Natural killer cell (primary cell): ENCODE results near the gene NUAK1. TPM values are rescaled to one million over a fixed set of nuclear protein-coding genes. Genes with fewer than 3 reads are reported as not detected.

ENCODE experiments used
- ATAC-seq, 3 donors: fragments of 150-1000 bp in 2 of 3; fragments of 200-7000 bp in 1 of 3; cut with Tn5 transposase; 1 replicate in 1 of 3; 2 replicates in 2 of 3; pipeline ENCODE4 v1.10.0; 2021; ENCODE audit warnings: mild to moderate bottlenecking in 2 of 3, moderate library complexity in 2 of 3
- DNase-seq, 2 donors: peaks; one replicate each; pipeline versions ENCODE4 v3.0.0 to v3.0.0-alpha.2; 2013 to 2021; ENCODE audit warnings: mixed read lengths in 1 of 2
- H3K27ac ChIP-seq: one replicate; pipeline ENCODE4 v1.5.1; 2013; ENCODE audit warnings: mild to moderate bottlenecking, low read length
- H3K27me3 ChIP-seq: one replicate; pipeline ENCODE4 v1.6.1; 2013; ENCODE audit warnings: low read length; ENCODE audit not compliant: control insufficient read depth, insufficient read depth
- H3K36me3 ChIP-seq: one replicate; pipeline ENCODE4 v1.6.1; 2013; ENCODE audit warnings: low read length; ENCODE audit not compliant: control insufficient read depth, insufficient read depth
- H3K4me1 ChIP-seq: one replicate; pipeline ENCODE4 v1.6.1; 2013; ENCODE audit warnings: low read length; ENCODE audit not compliant: control insufficient read depth, insufficient read depth
- H3K4me3 ChIP-seq: one replicate; pipeline ENCODE4 v1.5.1; 2013; ENCODE audit warnings: low read length
- H3K9me3 ChIP-seq: one replicate; pipeline ENCODE4 v1.6.1; 2013; ENCODE audit warnings: low read length; ENCODE audit not compliant: control insufficient read depth, insufficient read depth
- H3K27ac Mint-ChIP-seq, 2 donors: one replicate each; pipeline ENCODE4 v1.8.0; 2022; ENCODE audit warnings: mild to moderate bottlenecking in 2 of 2, mixed read lengths in 2 of 2, moderate library complexity in 1 of 2
- H3K27me3 Mint-ChIP-seq, 2 donors: one replicate each; pipeline ENCODE4 v1.8.0; 2022; ENCODE audit warnings: low read depth in 2 of 2, mixed read lengths in 2 of 2
- H3K36me3 Mint-ChIP-seq: one replicate; pipeline ENCODE4 v1.8.0; 2022; ENCODE audit warnings: mixed read lengths
- H3K4me1 Mint-ChIP-seq, 2 donors: one replicate each; pipeline ENCODE4 v1.8.0; 2022; ENCODE audit warnings: mixed read lengths in 2 of 2
- H3K4me3 Mint-ChIP-seq: one replicate; pipeline ENCODE4 v1.8.0; 2022; ENCODE audit warnings: mild to moderate bottlenecking, moderate library complexity, mixed read lengths
- H3K9me3 Mint-ChIP-seq, 2 donors: one replicate each; pipeline ENCODE4 v1.8.0; 2022; ENCODE audit warnings: mixed read lengths in 2 of 2
- WGBS: methylation state at CpG from one replicate; pipeline ENCODE4 v1.1.7; 2013; ENCODE audit warnings: missing lambda C conversion rate; ENCODE audit not compliant: insufficient coverage; 5-methylcytosine and 5-hydroxymethylcytosine counted together
- intact Hi-C: fragments of 100-400 bp; cut with micrococcal nuclease; formaldehyde crosslinking; loops from one replicate; pipeline ENCODE4 v1.14.2; 2022
- total RNA-seq, 4 donors: library from RNA; stranded (reverse); fragments of 120-200 nt in 1 of 4; gene quantifications; one replicate each; pipeline versions ENCODE4 v1.2.3 to v1.2.4, GENCODE V29; 2013 to 2022
- TF ChIP-seq, protein P1 (sequence below): fragments of 200-600 bp; IDR thresholded peaks from one replicate; pipeline ENCODE4 v1.8.0; 2022; ENCODE audit warnings: antibody characterized with exemption

NUAK1 gene
- total RNA-seq, 3 donors from 2014 or later (not counting 1 experiment from before 2014, with no cell fraction given) = 1.4 to 10.9 (median 3.4) TPM

- Mint-ChIP-seq H3K4me3 (no peak overlapping the region), H3K36me3 (no peaks in the 10 kb centered on the region), H3K27me3 (peaks cover 15 to 48% of the 10 kb centered on the region in 2 donors), H3K27ac (no peak overlapping the region), H3K4me1 (no peaks in the 10 kb centered on the region), H3K9me3 (no peaks in the 10 kb centered on the region)
- DNase-seq = no peak
- intact Hi-C loops = no loop called here
- ATAC-seq = no peak
- no peak overlapping the region for H3K27ac ChIP-seq
- H3K27me3 ChIP-seq = no peaks in the 10 kb centered on the region
- TF ChIP-seq, protein P1, sequence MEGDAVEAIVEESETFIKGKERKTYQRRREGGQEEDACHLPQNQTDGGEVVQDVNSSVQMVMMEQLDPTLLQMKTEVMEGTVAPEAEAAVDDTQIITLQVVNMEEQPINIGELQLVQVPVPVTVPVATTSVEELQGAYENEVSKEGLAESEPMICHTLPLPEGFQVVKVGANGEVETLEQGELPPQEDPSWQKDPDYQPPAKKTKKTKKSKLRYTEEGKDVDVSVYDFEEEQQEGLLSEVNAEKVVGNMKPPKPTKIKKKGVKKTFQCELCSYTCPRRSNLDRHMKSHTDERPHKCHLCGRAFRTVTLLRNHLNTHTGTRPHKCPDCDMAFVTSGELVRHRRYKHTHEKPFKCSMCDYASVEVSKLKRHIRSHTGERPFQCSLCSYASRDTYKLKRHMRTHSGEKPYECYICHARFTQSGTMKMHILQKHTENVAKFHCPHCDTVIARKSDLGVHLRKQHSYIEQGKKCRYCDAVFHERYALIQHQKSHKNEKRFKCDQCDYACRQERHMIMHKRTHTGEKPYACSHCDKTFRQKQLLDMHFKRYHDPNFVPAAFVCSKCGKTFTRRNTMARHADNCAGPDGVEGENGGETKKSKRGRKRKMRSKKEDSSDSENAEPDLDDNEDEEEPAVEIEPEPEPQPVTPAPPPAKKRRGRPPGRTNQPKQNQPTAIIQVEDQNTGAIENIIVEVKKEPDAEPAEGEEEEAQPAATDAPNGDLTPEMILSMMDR = no peak
- no peaks in the 10 kb centered on the region for H3K36me3 ChIP-seq
- no peaks in the 10 kb centered on the region for H3K9me3 ChIP-seq
- H3K4me3 ChIP-seq = no peak overlapping the region
- WGBS = 88% methylated on average over 5 of the region's 5 CpGs
- H3K4me1 ChIP-seq = no peaks in the 10 kb centered on the region
Observed at GRCh38 chr12:106101803-106102202, 37.0 kb downstream of the NUAK1 start.

DNA sequence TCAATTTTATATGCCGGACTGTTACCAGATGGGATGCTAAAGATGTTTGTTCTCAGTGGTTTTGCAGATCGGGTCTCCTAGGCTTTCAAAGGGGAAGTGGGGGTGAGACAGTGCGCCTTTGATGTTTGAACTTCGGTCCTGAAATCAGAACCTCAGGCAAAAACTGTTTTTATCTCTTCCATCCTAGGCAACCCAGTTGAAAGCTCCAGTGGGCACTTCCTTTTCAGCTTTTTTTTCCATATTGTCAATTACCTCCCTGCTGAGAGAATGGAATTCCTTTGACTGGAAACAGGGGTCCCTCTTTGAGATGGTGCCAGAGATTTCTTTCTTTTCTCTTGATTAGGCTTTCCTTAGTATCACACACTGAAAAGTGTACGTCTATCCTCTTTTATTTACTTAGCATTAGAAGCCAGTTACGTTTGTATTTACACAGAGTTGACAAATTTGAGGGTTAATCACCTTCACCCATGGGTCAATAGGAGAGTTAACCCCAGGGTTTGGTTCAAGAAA, 40.0 kb downstream of the NUAK1 start:
- TF ChIP-seq, protein P1 = no peak

GRCh38 chr12:106097011-106097410, 41.7 kb downstream of the NUAK1 start:
- H3K4me3 ChIP-seq = no peak overlapping the region
- TF ChIP-seq, protein P1 = no peak
- H3K27ac ChIP-seq = no peak overlapping the region
- H3K27me3 ChIP-seq = no peaks in the 10 kb centered on the region
- no peaks in the 10 kb centered on the region for H3K9me3 ChIP-seq
- H3K9me3 Mint-ChIP-seq = no peaks in the 10 kb centered on the region
- no peaks in the 10 kb centered on the region for H3K36me3 ChIP-seq
- H3K27ac Mint-ChIP-seq = no peak overlapping the region
- WGBS = 68% methylated on average over 2 of the region's 2 CpGs
- ATAC-seq = no peak
- H3K4me1 ChIP-seq = no peaks in the 10 kb centered on the region
- no peaks in the 10 kb centered on the region for H3K4me1 Mint-ChIP-seq
- intact Hi-C loops = no loop called here
- peaks cover 11 to 52% of the 10 kb centered on the region in 2 donors for H3K27me3 Mint-ChIP-seq
- H3K4me3 Mint-ChIP-seq = no peak overlapping the region
- no peak for DNase-seq
- H3K36me3 Mint-ChIP-seq = no peaks in the 10 kb centered on the region

More for the DNA sequence above, 40.0 kb downstream of the NUAK1 start:
- H3K27ac ChIP-seq = no peak overlapping the region
- Mint-ChIP-seq H3K4me1 (no peaks in the 10 kb centered on the region), H3K27ac (no peak overlapping the region), H3K9me3 (no peaks in the 10 kb centered on the region), H3K27me3 (peaks cover 15 to 52% of the 10 kb centered on the region in 2 donors), H3K36me3 (no peaks in the 10 kb centered on the region), H3K4me3 (no peak overlapping the region)
- H3K36me3 ChIP-seq = no peaks in the 10 kb centered on the region
- no peaks in the 10 kb centered on the region for H3K27me3 ChIP-seq
- no peak overlapping the region for H3K4me3 ChIP-seq
- ATAC-seq (no peak), DNase-seq (no peak)
- intact Hi-C loops = no loop called here
- 43% methylated on average over 6 of the region's 6 CpGs for WGBS
- no peaks in the 10 kb centered on the region for H3K4me1 ChIP-seq
- no peaks in the 10 kb centered on the region for H3K9me3 ChIP-seq

DNA sequence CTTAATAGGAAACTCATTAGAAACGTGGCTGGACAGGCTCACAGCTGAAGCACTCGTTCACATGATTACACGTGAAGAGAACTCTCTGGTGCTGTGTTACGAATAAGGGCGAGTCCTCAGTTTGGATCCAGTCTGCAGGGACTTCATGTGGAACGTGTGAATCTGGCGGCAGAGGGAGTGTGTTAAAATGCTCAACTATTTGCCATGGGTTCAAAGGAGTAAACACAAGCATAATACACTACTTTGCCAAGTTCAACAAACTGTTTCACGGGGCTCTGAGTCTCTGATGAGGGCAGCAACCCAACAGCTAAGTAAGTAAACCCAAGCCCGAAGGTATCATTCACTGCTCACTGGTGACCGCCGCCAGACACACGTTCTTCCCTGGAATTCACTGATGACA, 42.4 kb downstream of the NUAK1 start:
- DNase-seq (no peak), ATAC-seq (no peak)
- Mint-ChIP-seq H3K27me3 (peaks cover 11 to 52% of the 10 kb centered on the region in 2 donors), H3K4me1 (no peaks in the 10 kb centered on the region), H3K9me3 (no peaks in the 10 kb centered on the region), H3K4me3 (no peak overlapping the region), H3K27ac (no peak overlapping the region), H3K36me3 (no peaks in the 10 kb centered on the region)
- TF ChIP-seq, protein P1 = no peak
- H3K27ac ChIP-seq = no peak overlapping the region
- no peaks in the 10 kb centered on the region for H3K4me1 ChIP-seq
- intact Hi-C loops = no loop called here
- H3K4me3 ChIP-seq = no peak overlapping the region
- WGBS = 87% methylated on average over 12 of the region's 12 CpGs
- no peaks in the 10 kb centered on the region for H3K9me3 ChIP-seq
- no peaks in the 10 kb centered on the region for H3K27me3 ChIP-seq
- no peaks in the 10 kb centered on the region for H3K36me3 ChIP-seq
